ENCODE measurements around the gene SESTD1. TPM values are rescaled to one million over a fixed set of nuclear protein-coding genes. Genes with fewer than 3 reads are reported as not detected.

The SESTD1 gene
- total RNA-seq, 2 experiments from 2014 or later, result 8.7 to 10.2 TPM

DNA sequence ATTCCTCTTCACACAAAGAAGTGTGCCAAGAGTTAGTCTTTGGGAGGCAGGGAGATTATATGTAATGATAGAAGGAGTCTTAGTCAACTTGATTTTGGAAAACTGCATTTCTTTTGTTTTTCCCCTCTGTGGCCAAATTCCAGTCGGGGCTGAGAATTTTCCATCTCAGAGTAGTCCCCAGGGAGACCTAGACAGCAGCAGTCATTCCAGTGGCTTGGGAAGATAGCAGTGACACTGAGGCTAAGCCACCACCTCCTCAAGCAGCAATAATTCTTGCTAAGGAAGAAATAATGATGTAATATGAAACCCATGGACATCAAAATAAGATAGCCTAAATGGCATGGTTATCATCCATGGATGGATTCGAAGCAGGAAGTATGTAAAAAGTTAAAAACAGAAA, 193.7 kb downstream of the SESTD1 start:
- no peaks in the 10 kb centered on the region for H3K36me3 ChIP-seq (ENCODE audit: insufficient read depth, low read length)
- DNase-seq (no peak), ATAC-seq (ENCODE audit: poor library complexity) (no peak)
- intact Hi-C loops (cut with DNase I, micrococcal nuclease), result no loop called here
- H3K4me1 Mint-ChIP-seq (ENCODE audit: low read depth), result no peaks in the 10 kb centered on the region
- H3K4me1 ChIP-seq (ENCODE audit: insufficient read depth, low read length), result no peaks in the 10 kb centered on the region
- H3K4me3 Mint-ChIP-seq, result no peak overlapping the region
- no peak overlapping the region for H3K27ac ChIP-seq (ENCODE audit: low read depth in 1 of 2, low read length in 2 of 2)
- ChIA-PET POLR2A (no interaction called here), CTCF (no interaction called here)
- TF ChIP-seq, protein P1, sequence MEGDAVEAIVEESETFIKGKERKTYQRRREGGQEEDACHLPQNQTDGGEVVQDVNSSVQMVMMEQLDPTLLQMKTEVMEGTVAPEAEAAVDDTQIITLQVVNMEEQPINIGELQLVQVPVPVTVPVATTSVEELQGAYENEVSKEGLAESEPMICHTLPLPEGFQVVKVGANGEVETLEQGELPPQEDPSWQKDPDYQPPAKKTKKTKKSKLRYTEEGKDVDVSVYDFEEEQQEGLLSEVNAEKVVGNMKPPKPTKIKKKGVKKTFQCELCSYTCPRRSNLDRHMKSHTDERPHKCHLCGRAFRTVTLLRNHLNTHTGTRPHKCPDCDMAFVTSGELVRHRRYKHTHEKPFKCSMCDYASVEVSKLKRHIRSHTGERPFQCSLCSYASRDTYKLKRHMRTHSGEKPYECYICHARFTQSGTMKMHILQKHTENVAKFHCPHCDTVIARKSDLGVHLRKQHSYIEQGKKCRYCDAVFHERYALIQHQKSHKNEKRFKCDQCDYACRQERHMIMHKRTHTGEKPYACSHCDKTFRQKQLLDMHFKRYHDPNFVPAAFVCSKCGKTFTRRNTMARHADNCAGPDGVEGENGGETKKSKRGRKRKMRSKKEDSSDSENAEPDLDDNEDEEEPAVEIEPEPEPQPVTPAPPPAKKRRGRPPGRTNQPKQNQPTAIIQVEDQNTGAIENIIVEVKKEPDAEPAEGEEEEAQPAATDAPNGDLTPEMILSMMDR (IDR thresholded peaks at IDR 0.05), result no peak
- H3K9me3 Mint-ChIP-seq, result no peaks in the 10 kb centered on the region
- no peaks in the 10 kb centered on the region for H3K36me3 Mint-ChIP-seq (ENCODE audit: low read depth)
- H3K27ac Mint-ChIP-seq, result no peak overlapping the region
- no peak overlapping the region for H3K4me3 ChIP-seq (ENCODE audit: low read length)
- H3K27me3 Mint-ChIP-seq, result no peaks in the 10 kb centered on the region
- peaks cover 0 to 7% of the 10 kb centered on the region in 2 experiments for H3K9me3 ChIP-seq (ENCODE audit: control insufficient read depth in 1 of 2, insufficient read depth in 1 of 2, low read length in 2 of 2)
- no peaks in the 10 kb centered on the region for H3K27me3 ChIP-seq (ENCODE audit: control insufficient read depth in 1 of 2, insufficient read depth in 2 of 2, low read length in 2 of 2)

DNA sequence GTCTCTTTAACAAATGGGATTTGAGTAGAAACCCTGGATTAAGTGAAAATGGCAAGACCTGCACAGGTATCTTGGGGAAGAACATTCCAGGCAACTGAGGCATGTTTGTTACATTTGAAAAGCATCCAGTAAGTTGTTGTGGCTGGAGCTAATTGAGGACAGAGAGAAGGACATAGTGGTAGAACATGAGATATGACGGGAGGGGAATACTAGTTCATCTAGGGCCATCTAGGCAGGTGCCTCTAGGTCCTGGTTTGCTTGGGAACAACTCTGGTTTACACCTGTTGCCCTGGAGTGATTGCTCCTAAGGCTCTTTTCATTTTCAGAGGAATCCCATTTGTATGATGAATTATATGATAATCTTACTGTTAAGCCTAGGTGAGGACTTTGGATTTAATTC, 194.9 kb downstream of the SESTD1 start:
- Mint-ChIP-seq H3K27me3 (no peaks in the 10 kb centered on the region), H3K9me3 (no peaks in the 10 kb centered on the region), H3K4me3 (no peak overlapping the region), H3K36me3 (ENCODE audit: low read depth) (no peaks in the 10 kb centered on the region), H3K4me1 (ENCODE audit: low read depth) (no peaks in the 10 kb centered on the region), H3K27ac (no peak overlapping the region)
- intact Hi-C loops (cut with DNase I, micrococcal nuclease), result no loop called here
- H3K9me3 ChIP-seq (ENCODE audit: control insufficient read depth in 1 of 2, insufficient read depth in 1 of 2, low read length in 2 of 2), result peaks cover 0 to 7% of the 10 kb centered on the region in 2 experiments
- POLR2A ChIA-PET, result no interaction called here
- no peaks in the 10 kb centered on the region for H3K4me1 ChIP-seq (ENCODE audit: insufficient read depth, low read length)
- ATAC-seq (ENCODE audit: poor library complexity) (no peak), DNase-seq (no peak)
- no peaks in the 10 kb centered on the region for H3K27me3 ChIP-seq (ENCODE audit: control insufficient read depth in 1 of 2, insufficient read depth in 2 of 2, low read length in 2 of 2)
- TF ChIP-seq, protein P1 (IDR thresholded peaks at IDR 0.05), result no peak
- no peak overlapping the region for H3K27ac ChIP-seq (ENCODE audit: low read depth in 1 of 2, low read length in 2 of 2)
- H3K36me3 ChIP-seq (ENCODE audit: insufficient read depth, low read length), result no peaks in the 10 kb centered on the region
- no peak overlapping the region for H3K4me3 ChIP-seq (ENCODE audit: low read length)
- CTCF ChIA-PET, result no interaction called here

DNA sequence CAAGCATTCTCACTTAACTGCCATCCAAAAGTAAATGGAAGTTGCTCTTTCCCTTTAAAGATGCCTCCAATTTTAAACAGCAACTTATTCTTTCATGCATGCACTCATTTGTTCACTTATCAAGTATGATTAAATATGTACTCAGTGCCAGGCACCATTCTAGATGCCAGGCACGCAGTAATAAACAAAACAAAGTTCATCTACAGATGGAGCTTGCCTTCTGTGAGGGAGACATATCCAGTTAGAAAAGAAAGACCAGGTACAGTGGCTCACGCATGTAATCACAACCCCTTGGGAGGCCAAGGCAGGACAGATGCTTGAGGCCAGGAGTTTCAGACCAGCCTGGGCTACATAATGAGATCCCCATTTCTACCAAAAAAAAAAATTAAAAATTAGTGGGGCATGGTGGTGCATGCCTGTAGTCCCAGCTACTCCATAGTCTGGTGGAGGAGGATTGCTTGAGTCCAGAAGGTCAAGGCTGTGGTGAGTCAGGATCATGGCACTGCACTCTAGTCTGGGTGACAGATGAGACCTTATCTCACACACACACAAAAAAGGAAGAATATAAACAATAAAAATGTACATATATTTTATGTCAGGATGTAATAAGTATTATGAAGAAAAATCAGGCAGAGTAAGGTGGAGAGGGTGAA, 195.5 kb downstream of the SESTD1 start:
- TF ChIP-seq, protein P1 (IDR thresholded peaks at IDR 0.05), result no peak
- intact Hi-C loops (cut with DNase I, micrococcal nuclease), result no loop called here
- H3K36me3 Mint-ChIP-seq (ENCODE audit: low read depth), result no peaks in the 10 kb centered on the region
- Histone ChIP-seq H3K4me3 (ENCODE audit: low read length) (no peak overlapping the region), H3K27ac (ENCODE audit: low read depth in 1 of 2, low read length in 2 of 2) (no peak overlapping the region), H3K36me3 (ENCODE audit: insufficient read depth, low read length) (no peaks in the 10 kb centered on the region), H3K4me1 (ENCODE audit: insufficient read depth, low read length) (no peaks in the 10 kb centered on the region), H3K27me3 (ENCODE audit: control insufficient read depth in 1 of 2, insufficient read depth in 2 of 2, low read length in 2 of 2) (no peaks in the 10 kb centered on the region), H3K9me3 (ENCODE audit: control insufficient read depth in 1 of 2, insufficient read depth in 1 of 2, low read length in 2 of 2) (peaks cover 0 to 7% of the 10 kb centered on the region in 2 experiments)
- no peaks in the 10 kb centered on the region for H3K4me1 Mint-ChIP-seq (ENCODE audit: low read depth)
- no peak for ATAC-seq (ENCODE audit: poor library complexity)
- H3K27me3 Mint-ChIP-seq, result no peaks in the 10 kb centered on the region
- POLR2A ChIA-PET, result no interaction called here
- no peak for DNase-seq
- no peaks in the 10 kb centered on the region for H3K9me3 Mint-ChIP-seq
- H3K27ac Mint-ChIP-seq, result no peak overlapping the region
- no peak overlapping the region for H3K4me3 Mint-ChIP-seq
- CTCF ChIA-PET, result no interaction called here

Measured in CD4-positive, alpha-beta T cell (primary cell).